Measurements from ENCODE around the gene STRBP.

- TF ChIP-seq CTCF (IDR thresholded peaks at IDR 0.05) (no peak), POLR2A (IDR thresholded peaks at IDR 0.05) (no peak)
Measured at GRCh38 chr9:123121457-123121856, 146.9 kb downstream of the STRBP start.

All from testis (tissue), 2 donors.